Gastrocnemius medialis (tissue), 4 donors: ENCODE results near the gene PSME3IP1.

Experiments
- POLR2A ChIP-seq, 2 donors: fragments of 450-650 bp; IDR thresholded peaks; one replicate each; pipeline ENCODE4 v1.6.1; 2017; ENCODE audit warnings: antibody characterized with exemption in 2 of 2, mild to moderate bottlenecking in 2 of 2, moderate library complexity in 2 of 2
- TF ChIP-seq, protein P1 (sequence below), 5 experiments: fragments of 450-650 bp in 3 of 5; fragments of 200-600 bp in 2 of 5; sonication (generic) in 2 of 5; IDR thresholded peaks in 4 of 5; conservative IDR thresholded peaks in 1 of 5; 1 replicate in 4 of 5; 2 replicates in 1 of 5; pipeline ENCODE4 v1.5.1; 2016 to 2019; ENCODE audit warnings: antibody characterized with exemption in 5 of 5, mild to moderate bottlenecking in 3 of 5, moderate library complexity in 3 of 5

DNA sequence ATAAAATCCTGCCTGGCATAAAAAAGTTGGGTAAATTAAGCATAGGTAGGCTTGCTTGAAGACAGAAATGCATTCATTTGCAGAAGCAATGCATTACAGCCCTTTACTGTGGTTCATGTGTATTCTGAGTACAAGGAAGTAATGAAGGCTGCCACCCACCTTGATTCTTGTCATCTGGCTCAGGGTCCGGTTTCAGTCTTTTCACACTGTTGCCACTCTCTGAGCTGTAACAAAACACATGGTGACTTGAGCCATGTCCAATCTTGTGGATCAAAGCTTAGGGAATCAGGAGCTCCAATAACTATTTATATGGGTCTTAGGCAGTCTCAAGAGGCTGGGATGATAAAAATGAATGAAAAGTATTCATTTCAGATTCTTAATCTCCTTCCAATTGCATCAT, 22.0 kb downstream of the PSME3IP1 start:
- TF ChIP-seq, protein P1, sequence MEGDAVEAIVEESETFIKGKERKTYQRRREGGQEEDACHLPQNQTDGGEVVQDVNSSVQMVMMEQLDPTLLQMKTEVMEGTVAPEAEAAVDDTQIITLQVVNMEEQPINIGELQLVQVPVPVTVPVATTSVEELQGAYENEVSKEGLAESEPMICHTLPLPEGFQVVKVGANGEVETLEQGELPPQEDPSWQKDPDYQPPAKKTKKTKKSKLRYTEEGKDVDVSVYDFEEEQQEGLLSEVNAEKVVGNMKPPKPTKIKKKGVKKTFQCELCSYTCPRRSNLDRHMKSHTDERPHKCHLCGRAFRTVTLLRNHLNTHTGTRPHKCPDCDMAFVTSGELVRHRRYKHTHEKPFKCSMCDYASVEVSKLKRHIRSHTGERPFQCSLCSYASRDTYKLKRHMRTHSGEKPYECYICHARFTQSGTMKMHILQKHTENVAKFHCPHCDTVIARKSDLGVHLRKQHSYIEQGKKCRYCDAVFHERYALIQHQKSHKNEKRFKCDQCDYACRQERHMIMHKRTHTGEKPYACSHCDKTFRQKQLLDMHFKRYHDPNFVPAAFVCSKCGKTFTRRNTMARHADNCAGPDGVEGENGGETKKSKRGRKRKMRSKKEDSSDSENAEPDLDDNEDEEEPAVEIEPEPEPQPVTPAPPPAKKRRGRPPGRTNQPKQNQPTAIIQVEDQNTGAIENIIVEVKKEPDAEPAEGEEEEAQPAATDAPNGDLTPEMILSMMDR (IDR thresholded peaks at IDR 0.05 in 4 of 5, conservative IDR thresholded peaks at IDR 0.05 in 1 of 5): no peak
- no peak for TF ChIP-seq POLR2A (IDR thresholded peaks at IDR 0.05)
